Loucy (cell line): Measurements from ENCODE around the gene PEAK1.

ENCODE experiments used
- CTCF ChIP-seq: fragments of 200-600 bp; sonication (generic); conservative IDR thresholded peaks from 2 replicates; pipeline ENCODE4 v1.5.1; 2014; ENCODE audit warnings: mild to moderate bottlenecking, antibody characterized with exemption, low read length
- EZH2phosphoT487 ChIP-seq: fragments of 200-600 bp; IDR thresholded peaks from 2 replicates; pipeline ENCODE4 v1.6.1; 2018; ENCODE audit warnings: antibody characterized with exemption, mild to moderate bottlenecking, moderate library complexity, borderline replicate concordance

DNA sequence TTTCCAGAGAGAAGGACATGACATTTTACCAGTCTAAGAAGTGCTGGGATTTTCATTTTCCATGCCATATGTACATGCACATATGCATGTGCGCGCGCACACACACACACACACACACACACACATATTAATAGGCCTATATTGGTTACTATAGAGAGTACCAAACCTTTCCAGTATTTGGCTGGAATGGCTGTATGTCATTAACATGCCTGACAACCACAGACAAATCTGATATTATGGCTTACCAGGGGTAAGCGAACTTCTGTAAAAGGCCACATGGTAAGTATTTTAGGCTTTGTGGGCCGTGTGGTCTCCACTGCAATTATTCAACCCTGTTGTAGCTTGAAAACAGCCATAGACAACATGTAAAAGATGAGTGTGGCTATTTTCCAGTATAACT, 251.8 kb downstream of the PEAK1 start:
- no peak for TF ChIP-seq CTCF
- no peak for TF ChIP-seq EZH2phosphoT487
